Prostate gland (tissue), 2 donors: Measurements from ENCODE around the gene RPUSD3. TPM values are rescaled to one million over a fixed set of nuclear protein-coding genes. Genes with fewer than 3 reads are reported as not detected.

ENCODE experiments used
- DNase-seq: peaks from one replicate; pipeline ENCODE4 v3.0.0-alpha.2; 2019; ENCODE audit warnings: low spot score
- H3K27ac ChIP-seq, 2 donors: fragments of 200-600 bp; sonication (generic); 2 replicates each; pipeline ENCODE4 v1.5.1; 2017 to 2019
- H3K27me3 ChIP-seq: fragments of 200-600 bp; sonication (generic); replicated peaks from 2 replicates; pipeline ENCODE4 v1.5.1; 2019; ENCODE audit not compliant: insufficient read depth
- H3K36me3 ChIP-seq, 2 donors: fragments of 200-600 bp; sonication (generic); 1 replicate in 1 of 2; 2 replicates in 1 of 2; pipeline versions ENCODE4 v1.5.1 to v1.8.1; 2017 to 2019
- H3K4me1 ChIP-seq: fragments of 200-600 bp; sonication (generic); replicated peaks from 2 replicates; pipeline ENCODE4 v1.5.1; 2019
- H3K4me3 ChIP-seq, 2 donors: fragments of 200-600 bp; sonication (generic); 2 replicates each; pipeline ENCODE4 v1.5.1; 2017 to 2019
- H3K9me3 ChIP-seq: fragments of 200-600 bp; sonication (generic); 2 replicates; pipeline ENCODE4 v1.5.1; 2017
- CTCF ChIP-seq, 4 experiments: fragments of 200-600 bp in 2 of 4; fragments of 450-650 bp in 2 of 4; sonication (generic) in 2 of 4; IDR thresholded peaks; 1 replicate in 3 of 4; 2 replicates in 1 of 4; pipeline ENCODE4 v1.5.1; 2016 to 2019; ENCODE audit warnings: antibody characterized with exemption in 4 of 4, mild to moderate bottlenecking in 2 of 4, moderate library complexity in 2 of 4
- POLR2A ChIP-seq: fragments of 450-650 bp; IDR thresholded peaks from one replicate; pipeline ENCODE4 v1.6.1; 2016; ENCODE audit warnings: antibody characterized with exemption, mild to moderate bottlenecking
- POLR2AphosphoS5 ChIP-seq: sonication (generic); formaldehyde crosslinking; IDR thresholded peaks from one replicate; pipeline ENCODE4 v1.6.1; 2017; ENCODE audit warnings: antibody characterized with exemption
- WGBS: methylation state at CpG from one replicate; pipeline ENCODE4 v1.1.5; 2018; 5-methylcytosine and 5-hydroxymethylcytosine counted together
- intact Hi-C: fragments of 100-400 bp; cut with DNase I; formaldehyde crosslinking; loops from one replicate; pipeline ENCODE4 v1.14.2; 2022
- total RNA-seq, 2 donors: library from RNA; depleted of rRNA; stranded (reverse); fragments of >200 nt; gene quantifications; one replicate each; pipeline ENCODE4 v1.1.0, GENCODE V29; 2016

RPUSD3 gene
- total RNA-seq, 2 donors from 2014 or later = 40.9 to 44.6 TPM

DNA sequence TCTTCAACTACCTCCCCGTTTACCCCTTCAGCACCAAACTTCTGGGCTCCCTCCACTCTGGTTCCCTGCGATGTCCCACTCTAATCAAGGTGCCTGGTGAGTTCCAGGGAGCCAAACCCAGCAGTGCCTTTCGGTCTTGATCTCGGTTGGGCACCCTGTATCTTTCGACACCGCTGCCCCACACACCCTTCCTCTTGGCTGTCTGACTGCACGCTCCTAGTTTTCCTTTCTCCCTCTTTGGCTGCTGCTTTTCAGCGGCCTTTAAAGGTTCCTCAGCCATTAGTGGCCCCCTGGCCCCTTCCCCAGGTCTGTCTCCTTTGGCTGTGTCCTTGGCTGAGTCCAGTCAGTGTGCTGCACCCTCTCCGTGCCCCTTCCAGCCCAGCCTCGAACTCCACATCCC is 33.0 kb downstream of the RPUSD3 start:
- Histone ChIP-seq H3K9me3 (no peaks in the 10 kb centered on the region), H3K4me3 (peak overlapping the region; percentile 60 to 81), H3K36me3 (no peaks in the 10 kb centered on the region), H3K27me3 (no peaks in the 10 kb centered on the region), H3K4me1 (no peaks in the 10 kb centered on the region), H3K27ac (peak overlapping the region; percentile 91 to 98)
- TF ChIP-seq POLR2AphosphoS5 = no peak
- TF ChIP-seq POLR2A = no peak
- TF ChIP-seq CTCF (IDR thresholded peaks at IDR 0.05) = no peak
- DNase-seq = no peak
- intact Hi-C loops = no loop called here
- 51% methylated on average over 10 of the region's 10 CpGs for WGBS

GRCh38 chr3:9810433-9810770 is 33.4 kb downstream of the RPUSD3 start:
- intact Hi-C loops = no loop called here
- Histone ChIP-seq H3K27me3 (no peaks in the 10 kb centered on the region), H3K27ac (peak overlapping the region; percentile 91 to 98), H3K9me3 (no peaks in the 10 kb centered on the region), H3K4me1 (no peaks in the 10 kb centered on the region), H3K36me3 (no peaks in the 10 kb centered on the region), H3K4me3 (peak overlapping the region; percentile 60 to 81)
- DNase-seq = no peak
- no peak for TF ChIP-seq POLR2A
- TF ChIP-seq POLR2AphosphoS5 = no peak
- no peak for TF ChIP-seq CTCF (IDR thresholded peaks at IDR 0.05)
- 3% methylated on average over 18 of the region's 18 CpGs for WGBS

DNA sequence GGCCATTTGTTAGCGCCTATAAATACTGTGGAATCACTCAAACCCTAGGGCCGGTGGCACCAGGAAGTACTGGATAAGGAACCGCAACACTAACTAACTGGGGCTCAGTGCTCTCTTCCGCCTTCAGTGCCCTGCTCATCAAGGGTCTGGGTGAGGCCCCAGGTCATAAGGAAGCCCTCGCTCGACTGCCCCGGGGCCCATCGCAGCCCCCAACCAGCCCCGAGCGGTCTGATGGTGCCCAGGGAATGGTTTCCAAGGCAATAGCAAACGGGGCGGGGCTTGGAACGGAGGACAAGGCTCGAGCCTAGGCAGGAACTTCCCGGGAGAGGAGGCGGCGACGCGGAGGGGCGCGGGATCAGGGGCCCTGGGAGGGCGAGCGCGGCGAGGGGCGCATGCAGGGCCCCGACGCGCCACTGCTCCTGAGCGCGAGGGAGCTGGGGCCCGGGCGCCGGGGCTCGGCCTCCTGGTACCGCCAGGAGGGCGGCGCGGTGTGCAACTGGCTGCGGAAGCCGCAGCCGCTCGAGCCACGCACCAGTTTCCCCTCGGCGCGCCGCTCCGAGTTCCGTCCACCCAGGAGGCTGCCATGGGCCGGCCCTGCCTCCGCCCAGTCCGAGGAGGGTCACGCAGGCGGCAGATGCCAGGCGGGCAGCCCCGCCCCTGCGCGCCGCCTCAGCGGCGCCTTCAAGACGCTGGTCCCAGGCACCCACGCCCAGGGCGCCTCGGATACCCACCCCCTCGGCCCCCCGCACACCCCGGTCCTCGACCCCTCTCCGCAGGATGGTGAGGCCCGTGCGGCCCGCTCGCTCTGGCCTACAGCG is 34.0 kb downstream of the RPUSD3 start, which contains the start of gene TTLL3:
Gene TTLL3 (plus strand): TSS at position 648 of the 818 bp plus-strand sequence. CDS start 400 bp downstream, outside the sequence.
- H3K4me1 ChIP-seq = no peaks in the 10 kb centered on the region
- no peaks in the 10 kb centered on the region for H3K36me3 ChIP-seq
- H3K27me3 ChIP-seq = no peaks in the 10 kb centered on the region
- no peak for TF ChIP-seq CTCF (IDR thresholded peaks at IDR 0.05)
- TF ChIP-seq POLR2AphosphoS5 = peak; percentile 22
- peak; percentile 52 for TF ChIP-seq POLR2A
- intact Hi-C loops = no loop called here
- H3K27ac ChIP-seq = peak within 1 kb of the TSS; percentile 91 to 98
- peak within 1 kb of the TSS; percentile 60 to 81 for H3K4me3 ChIP-seq
- H3K9me3 ChIP-seq = no peaks in the 10 kb centered on the region
- WGBS = 1% methylated on average over 61 of the region's 76 CpGs
- peak; percentile 54 for DNase-seq

- Histone ChIP-seq H3K36me3 (no peaks in the 10 kb centered on the region), H3K4me1 (no peaks in the 10 kb centered on the region), H3K27ac (peak overlapping the region; percentile 91 to 98), H3K4me3 (peak overlapping the region in 1 of 2 donors; percentile 60), H3K9me3 (no peaks in the 10 kb centered on the region), H3K27me3 (no peaks in the 10 kb centered on the region)
- intact Hi-C loops = no loop called here
- no peak for DNase-seq
- TF ChIP-seq POLR2A (no peak), POLR2AphosphoS5 (no peak), CTCF (IDR thresholded peaks at IDR 0.05) (no peak)
- WGBS = 87% methylated on average over 4 of the region's 4 CpGs
These were observed 34.6 kb downstream of the RPUSD3 start for GRCh38 chr3:9809239-9809614.
